Transverse colon (tissue), 4 donors: ENCODE results near the gene GALNT9.

Experiments used
- CTCF ChIP-seq, 5 experiments: fragments of 200-600 bp in 3 of 5; fragments of 450-650 bp in 2 of 5; sonication (generic) in 3 of 5; IDR thresholded peaks; 1 replicate in 2 of 5; 2 replicates in 3 of 5; pipeline ENCODE4 v1.5.1; 2016 to 2017; ENCODE audit warnings: antibody characterized with exemption in 5 of 5, inconsistent platforms in 3 of 5, mild to moderate bottlenecking in 2 of 5, moderate library complexity in 1 of 5
- EP300 ChIP-seq: sonication (generic); formaldehyde crosslinking; IDR thresholded peaks from one replicate; pipeline ENCODE4 v1.6.1; 2017; ENCODE audit warnings: antibody characterized with exemption, low read depth
- POLR2A ChIP-seq: fragments of 450-650 bp; IDR thresholded peaks from one replicate; pipeline ENCODE4 v1.6.1; 2016; ENCODE audit warnings: antibody characterized with exemption, mild to moderate bottlenecking, moderate library complexity
- POLR2AphosphoS5 ChIP-seq, 3 donors: sonication (generic); formaldehyde crosslinking; IDR thresholded peaks; one replicate each; pipeline ENCODE4 v1.6.1; 2016; ENCODE audit warnings: antibody characterized with exemption in 3 of 3

DNA sequence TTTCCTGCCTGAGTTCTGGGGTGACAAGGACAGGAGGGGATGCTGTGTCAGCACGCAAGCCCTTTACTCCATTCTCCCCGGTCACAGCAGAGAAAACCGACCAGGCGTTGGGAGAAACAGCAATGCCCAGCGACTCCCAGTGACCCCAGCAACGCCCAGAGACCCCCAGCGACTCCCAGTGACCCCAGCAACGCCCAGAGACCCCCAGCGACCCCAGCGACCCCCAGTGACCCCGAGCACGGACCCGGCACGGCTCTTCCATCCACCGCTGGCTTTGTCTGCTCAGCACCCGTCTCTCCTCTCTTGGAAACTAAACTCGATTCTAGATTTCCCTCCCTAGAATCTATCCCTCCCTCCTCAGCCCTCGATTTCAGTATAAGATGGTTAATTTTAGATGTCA is 38.5 kb upstream of the GALNT9 start:
- TF ChIP-seq CTCF (IDR thresholded peaks at IDR 0.05) (no peak), EP300 (no peak), POLR2AphosphoS5 (IDR thresholded peaks at IDR 0.05) (no peak), POLR2A (no peak)
